GM12878 (cell line): ENCODE data around the gene CLTRN. TPM values are rescaled to one million over a fixed set of nuclear protein-coding genes. Genes with fewer than 3 reads are reported as not detected.

Experiments
- ATAC-seq: fragments of 200-7000 bp; cut with Tn5 transposase; 3 replicates; pipeline ENCODE4 v1.9.1; 2020; ENCODE audit warnings: mild to moderate bottlenecking, moderate library complexity
- BruUV-seq: library from RNA; stranded (reverse); fragments of 400-500 nt; replicated peaks from 2 replicates; lab custom pipeline; 2021; lab: Mats Ljungman, UMichigan
- CTCF ChIA-PET: fragments of 300-600 bp; sonication (Branson Sonifier 250); formaldehyde crosslinking; extraction: SDS; loops from one replicate; lab custom pipeline; 2021; ENCODE audit warnings: inconsistent platforms; lab: Yijun Ruan, JAX
- POLR2A ChIA-PET: fragments of 350-600 bp; formaldehyde crosslinking; extraction: SDS; loops from one replicate; lab custom pipeline; 2021; ENCODE audit warnings: inconsistent platforms; lab: Charles Lee
- RAD21 ChIA-PET: fragments of 300-600 bp; sonication (Branson Sonifier 250); formaldehyde crosslinking; loops from one replicate; lab custom pipeline; 2023; ENCODE audit warnings: antibody characterized with exemption; ENCODE audit not compliant: unreplicated experiment; lab: Charles Lee
- SMC1A ChIA-PET: fragments of 300-600 bp; sonication (Branson Sonifier 250); formaldehyde crosslinking; loops from one replicate; lab custom pipeline; 2023; ENCODE audit not compliant: unreplicated experiment, uncharacterized antibody; lab: Charles Lee
- DNase-seq: peaks from one replicate; pipeline ENCODE4 v3.0.0-alpha.2; 2011; ENCODE audit warnings: low read depth, low spot score
- FAIRE-seq: peaks from 3 replicates; lab custom pipeline; 2011; peaks lifted over from hg19 to GRCh38; lab: Jason Lieb, UNC
- H2AFZ ChIP-seq: 2 replicates; pipeline ENCODE4 v1.6.0; 2011; ENCODE audit warnings: low read depth, low read length, control low read depth; ENCODE audit not compliant: control insufficient read depth
- H3K27ac ChIP-seq: 2 replicates; pipeline ENCODE4 v1.5.1; 2011; ENCODE audit warnings: control low read depth; ENCODE audit not compliant: control insufficient read depth, insufficient read depth
- H3K27me3 ChIP-seq, 2 experiments: replicated peaks in 1 of 2; 2 replicates each; pipeline versions ENCODE4 v1.6.0 to v1.6.1; 2011; ENCODE audit warnings: low read length in 1 of 2; ENCODE audit not compliant: control insufficient read depth in 2 of 2, insufficient read depth in 2 of 2
- H3K36me3 ChIP-seq, 2 experiments: 2 replicates each; pipeline ENCODE4 v1.5.1; 2011; ENCODE audit warnings: low read length in 1 of 2; ENCODE audit not compliant: control insufficient read depth in 2 of 2, insufficient read depth in 2 of 2
- H3K4me1 ChIP-seq: 2 replicates; pipeline ENCODE4 v1.6.1; 2011; ENCODE audit warnings: mild to moderate bottlenecking, low read length, moderate library complexity, mixed read lengths; ENCODE audit not compliant: control insufficient read depth, insufficient read depth
- H3K4me2 ChIP-seq: 2 replicates; pipeline ENCODE4 v1.6.0; 2011; ENCODE audit warnings: control low read depth; ENCODE audit not compliant: control insufficient read depth, insufficient read depth
- H3K4me3 ChIP-seq: fragments of 200-600 bp; sonication (generic); 2 replicates; pipeline ENCODE4 v1.5.1; 2016
- H3K79me2 ChIP-seq: 2 replicates; pipeline ENCODE4 v1.6.0; 2011; ENCODE audit warnings: low read length; ENCODE audit not compliant: control insufficient read depth, insufficient read depth
- H3K9ac ChIP-seq: 2 replicates; pipeline ENCODE4 v1.8.0; 2011; ENCODE audit warnings: low read length, control low read depth, mixed read lengths; ENCODE audit not compliant: control insufficient read depth, insufficient read depth
- H3K9me3 ChIP-seq: replicated peaks from 3 replicates; pipeline ENCODE4 v1.5.1; 2011; ENCODE audit warnings: mild to moderate bottlenecking, low read length; ENCODE audit not compliant: control insufficient read depth, insufficient read depth
- H4K20me1 ChIP-seq: 2 replicates; pipeline ENCODE4 v1.6.0; 2011; ENCODE audit not compliant: control insufficient read depth, insufficient read depth
- CEBPB ChIP-seq, 2 experiments: fragments of 150-350 bp in 1 of 2; IDR thresholded peaks; 2 replicates each; pipeline ENCODE4 v1.6.1; 2012 to 2014; ENCODE audit warnings: low read depth in 2 of 2, low read length in 2 of 2, borderline replicate concordance in 1 of 2, inconsistent platforms in 1 of 2
- CUX1 ChIP-seq: IDR thresholded peaks from 2 replicates; pipeline ENCODE4 v1.6.1; 2012; ENCODE audit warnings: improper control_type of control experiment, low read depth, low read length; ENCODE audit not compliant: insufficient replicate concordance
- KLF5 ChIP-seq: fragments of 450-650 bp; IDR thresholded peaks from 2 replicates; pipeline ENCODE4 v1.6.1; 2014; ENCODE audit warnings: mild to moderate bottlenecking; ENCODE audit not compliant: partially characterized antibody
- NFXL1 ChIP-seq: fragments of 450-650 bp; IDR thresholded peaks from 2 replicates; pipeline ENCODE4 v1.6.1; 2017; ENCODE audit warnings: antibody characterized with exemption, mild to moderate bottlenecking, borderline replicate concordance
- NR2C1 ChIP-seq: fragments of 450-650 bp; IDR thresholded peaks from 2 replicates; pipeline ENCODE4 v1.6.1; 2017; ENCODE audit warnings: antibody characterized with exemption, mild to moderate bottlenecking, moderate library complexity
- NRF1 ChIP-seq: conservative IDR thresholded peaks from 2 replicates; pipeline ENCODE4 v1.6.1; 2011; ENCODE audit warnings: mild to moderate bottlenecking, low read depth, low read length, improper control_type of control experiment
- RBBP5 ChIP-seq: fragments of 200-600 bp; sonication (generic); conservative IDR thresholded peaks from 2 replicates; pipeline ENCODE4 v1.6.1; 2016
- RUNX3 ChIP-seq: IDR thresholded peaks from 2 replicates; pipeline ENCODE4 v1.6.1; 2012; ENCODE audit warnings: low read length, inconsistent platforms
- TCF3 ChIP-seq: IDR thresholded peaks from 2 replicates; pipeline ENCODE4 v1.6.1; 2012; ENCODE audit warnings: low read depth, mild to moderate bottlenecking, low read length, borderline replicate concordance; ENCODE audit not compliant: insufficient read depth
- WGBS: methylation state at CpG from one replicate; pipeline ENCODE4 v1.1.6; 2016; ENCODE audit warnings: low lambda C conversion rate; ENCODE audit not compliant: insufficient replicate concordance, insufficient coverage; ENCODE audit errors: missing lambda C conversion rate; 5-methylcytosine and 5-hydroxymethylcytosine counted together
- in situ Hi-C: fragments of 300-500 bp; cut with MboI; formaldehyde crosslinking; loops from 9 replicates; pipeline ENCODE4 v1.14.3; 2018; ENCODE audit warnings: mixed read lengths
- intact Hi-C: fragments of 100-400 bp; cut with micrococcal nuclease; formaldehyde crosslinking; loops from one replicate; pipeline ENCODE4 v1.14.2; 2022; ENCODE audit not compliant: unreplicated experiment
- polyA plus RNA-seq, 11 experiments: library from polyadenylated mRNA; depleted of rRNA in 4 of 11; unstranded in 6 of 11; stranded (reverse) in 5 of 11; fragments of >200 nt; fragmentation: Nextera tagmentation in 4 of 11; fragmentation: Illumina TruSeq in 1 of 11; extraction: Ambion mirVana in 4 of 11; extraction: Trizol in 1 of 11; gene quantifications; 1 replicate in 1 of 11; 2 replicates in 10 of 11; pipeline versions ENCODE4 v1.2.1 to v1.2.3, GENCODE V29; 2011 to 2016; ENCODE audit warnings: inconsistent platforms in 2 of 11, missing spikeins in 2 of 11, low read depth in 1 of 11
- total RNA-seq, 4 experiments: library from RNA; depleted of rRNA in 3 of 4; stranded (reverse); fragments of >200 nt in 3 of 4; fragmentation: Illumina TruSeq in 1 of 4; extraction: Trizol in 1 of 4; gene quantifications; 2 replicates each; pipeline versions ENCODE4 v1.2.1 to v1.2.3, GENCODE V29; 2013 to 2021

The CLTRN gene
- total and polyA plus RNA-seq, 10 of the 15 experiments (the other 5 are each of a cell fraction or from before 2014, with no cell fraction given): 0.13 to 0.75 (median 0.27) TPM; not detected in 1

- RAD21 ChIA-PET: no interaction called here
- no peaks in the 10 kb centered on the region for H3K9me3 ChIP-seq
- no peaks in the 10 kb centered on the region for H3K4me1 ChIP-seq
- in situ Hi-C loops (no loop called here), intact Hi-C loops (no loop called here)
- H2AFZ ChIP-seq: no peak overlapping the region
- DNase-seq: no peak
- WGBS: 9% methylated on average over 5 of the region's 5 CpGs
- SMC1A ChIA-PET: no interaction called here
- no peaks in the 10 kb centered on the region for H3K79me2 ChIP-seq
- no peaks in the 10 kb centered on the region for H4K20me1 ChIP-seq
- no peak overlapping the region for H3K27ac ChIP-seq
- no peak overlapping the region for H3K4me2 ChIP-seq
- ATAC-seq: no peak
- no peak for FAIRE-seq
- no peaks in the 10 kb centered on the region for H3K36me3 ChIP-seq
- POLR2A ChIA-PET: no interaction called here
- no peak overlapping the region for H3K9ac ChIP-seq
- CTCF ChIA-PET: no interaction called here
- TF ChIP-seq KLF5: no peak
- TF ChIP-seq NFXL1: no peak
- no peak for TF ChIP-seq RBBP5
- no peak for TF ChIP-seq NR2C1
- TF ChIP-seq CUX1: no peak
- TF ChIP-seq TCF3: no peak
- no peak for TF ChIP-seq NRF1
- no peak for TF ChIP-seq CEBPB (IDR thresholded peaks at IDR 0.05; ENCODE audit: borderline replicate concordance in 1 of 2, low read depth in 2 of 2, low read length in 2 of 2)
- no peak for TF ChIP-seq RUNX3
- no peaks in the 10 kb centered on the region; a peak in 2 of 4 replicates for H3K27me3 ChIP-seq
- no peak overlapping the region for H3K4me3 ChIP-seq
- BruUV-seq: no TSS peak
Measured at GRCh38 chrX:15579778-15580747, 84.5 kb downstream of the CLTRN start.

Other genes with a start within 250 kb of the CLTRN start
- gene PIR, start 171.5 kb downstream of the CLTRN start, total RNA-seq (2014; rRNA removed): 3.8 and 5.3 TPM in 2 replicates
- gene PIR, start 171.5 kb downstream of the CLTRN start, total RNA-seq (2014; rRNA removed; fragmentation: Illumina TruSeq; extraction: Trizol): 5.3 and 6.3 TPM in 2 replicates
- gene PIR, start 171.5 kb downstream of the CLTRN start, total RNA-seq (2021): 4.1 and 5.0 TPM in 2 replicates
- 16.5 and 25.2 TPM in 2 replicates for gene PIR, start 171.5 kb downstream of the CLTRN start, polyA plus RNA-seq (2011; rRNA removed)
- 6.6 and 7.3 TPM in 2 replicates for gene PIR, start 171.5 kb downstream of the CLTRN start, polyA plus RNA-seq (2014; fragmentation: Illumina TruSeq; extraction: Trizol)
- gene PIR, start 171.5 kb downstream of the CLTRN start, polyA plus RNA-seq (2014; fragmentation: Nextera tagmentation; extraction: Ambion mirVana): 10 to 100 TPM; 10.4 to 10.9 TPM
- 5.4 and 5.7 TPM in 2 replicates for gene PIR, start 171.5 kb downstream of the CLTRN start, polyA plus RNA-seq (2014; rRNA removed)
- gene PIR, start 171.5 kb downstream of the CLTRN start, polyA plus RNA-seq (2016; fragmentation: Nextera tagmentation; extraction: Ambion mirVana): 1 to 10 TPM; 7.4 to 9.9 TPM
- gene BMX, start 164.0 kb downstream of the CLTRN start, total RNA-seq (2014; rRNA removed): not detected in 2 replicates
- gene BMX, start 164.0 kb downstream of the CLTRN start, total RNA-seq (2014; rRNA removed; fragmentation: Illumina TruSeq; extraction: Trizol): not detected in 2 replicates
- not detected in 2 replicates for gene BMX, start 164.0 kb downstream of the CLTRN start, total RNA-seq (2021)
- gene BMX, start 164.0 kb downstream of the CLTRN start, polyA plus RNA-seq (2011; rRNA removed): not detected in 2 replicates
- not detected in 2 replicates for gene BMX, start 164.0 kb downstream of the CLTRN start, polyA plus RNA-seq (2014; fragmentation: Illumina TruSeq; extraction: Trizol)
- not detected for gene BMX, start 164.0 kb downstream of the CLTRN start, polyA plus RNA-seq (2014; fragmentation: Nextera tagmentation; extraction: Ambion mirVana)
- not detected in 2 replicates for gene BMX, start 164.0 kb downstream of the CLTRN start, polyA plus RNA-seq (2014; rRNA removed)
- not detected for gene BMX, start 164.0 kb downstream of the CLTRN start, polyA plus RNA-seq (2016; fragmentation: Nextera tagmentation; extraction: Ambion mirVana)
- not detected in 2 replicates for gene ACE2, start 63.8 kb downstream of the CLTRN start, total RNA-seq (2014; rRNA removed)
- gene ACE2, start 63.8 kb downstream of the CLTRN start, total RNA-seq (2014; rRNA removed; fragmentation: Illumina TruSeq; extraction: Trizol): not detected in 2 replicates
- gene ACE2, start 63.8 kb downstream of the CLTRN start, total RNA-seq (2021): not detected in 2 replicates
- not detected in 2 replicates for gene ACE2, start 63.8 kb downstream of the CLTRN start, polyA plus RNA-seq (2011; rRNA removed)
- gene ACE2, start 63.8 kb downstream of the CLTRN start, polyA plus RNA-seq (2014; fragmentation: Illumina TruSeq; extraction: Trizol): not detected in 2 replicates
- gene ACE2, start 63.8 kb downstream of the CLTRN start, polyA plus RNA-seq (2014; fragmentation: Nextera tagmentation; extraction: Ambion mirVana): under 1 TPM in 1 of 2 experiments, not detected in 1; 0.04 TPM
- gene ACE2, start 63.8 kb downstream of the CLTRN start, polyA plus RNA-seq (2014; rRNA removed): not detected in 2 replicates
- gene ACE2, start 63.8 kb downstream of the CLTRN start, polyA plus RNA-seq (2016; fragmentation: Nextera tagmentation; extraction: Ambion mirVana): not detected
- 2.7 and 2.9 TPM in 2 replicates for gene CA5B, start 73.5 kb upstream of the CLTRN start, total RNA-seq (2014; rRNA removed)
- gene CA5B, start 73.5 kb upstream of the CLTRN start, total RNA-seq (2014; rRNA removed; fragmentation: Illumina TruSeq; extraction: Trizol): 3.5 and 5.9 TPM in 2 replicates
- gene CA5B, start 73.5 kb upstream of the CLTRN start, total RNA-seq (2021): 4.2 and 6.0 TPM in 2 replicates
- 5.4 and 6.0 TPM in 2 replicates for gene CA5B, start 73.5 kb upstream of the CLTRN start, polyA plus RNA-seq (2011; rRNA removed)
- gene CA5B, start 73.5 kb upstream of the CLTRN start, polyA plus RNA-seq (2014; fragmentation: Illumina TruSeq; extraction: Trizol): 3.9 and 5.2 TPM in 2 replicates
- 1 to 10 TPM; 1.2 to 2.5 TPM for gene CA5B, start 73.5 kb upstream of the CLTRN start, polyA plus RNA-seq (2014; fragmentation: Nextera tagmentation; extraction: Ambion mirVana)
- 2.6 and 4.2 TPM in 2 replicates for gene CA5B, start 73.5 kb upstream of the CLTRN start, polyA plus RNA-seq (2014; rRNA removed)
- gene CA5B, start 73.5 kb upstream of the CLTRN start, polyA plus RNA-seq (2016; fragmentation: Nextera tagmentation; extraction: Ambion mirVana): 1 to 10 TPM; 2.3 to 2.8 TPM
- gene ZRSR2, start 125.7 kb upstream of the CLTRN start, total RNA-seq (2014; rRNA removed): 8.2 and 8.8 TPM in 2 replicates
- 17.4 and 19.7 TPM in 2 replicates for gene ZRSR2, start 125.7 kb upstream of the CLTRN start, total RNA-seq (2014; rRNA removed; fragmentation: Illumina TruSeq; extraction: Trizol)
- gene ZRSR2, start 125.7 kb upstream of the CLTRN start, total RNA-seq (2021): 11.7 and 12.8 TPM in 2 replicates
- 22.3 and 26.5 TPM in 2 replicates for gene ZRSR2, start 125.7 kb upstream of the CLTRN start, polyA plus RNA-seq (2011; rRNA removed)
- 34.1 and 44.8 TPM in 2 replicates for gene ZRSR2, start 125.7 kb upstream of the CLTRN start, polyA plus RNA-seq (2014; fragmentation: Illumina TruSeq; extraction: Trizol)
- gene ZRSR2, start 125.7 kb upstream of the CLTRN start, polyA plus RNA-seq (2014; fragmentation: Nextera tagmentation; extraction: Ambion mirVana): 10 to 100 TPM; 10.5 to 14.0 TPM
- gene ZRSR2, start 125.7 kb upstream of the CLTRN start, polyA plus RNA-seq (2014; rRNA removed): 19.5 and 20.8 TPM in 2 replicates
- 10 to 100 TPM; 15.5 to 15.7 TPM for gene ZRSR2, start 125.7 kb upstream of the CLTRN start, polyA plus RNA-seq (2016; fragmentation: Nextera tagmentation; extraction: Ambion mirVana)
- gene AP1S2, start 190.0 kb upstream of the CLTRN start, total RNA-seq (2014; rRNA removed): 48.0 and 60.5 TPM in 2 replicates
- 58.6 TPM in 2 replicates for gene AP1S2, start 190.0 kb upstream of the CLTRN start, total RNA-seq (2014; rRNA removed; fragmentation: Illumina TruSeq; extraction: Trizol)
- gene AP1S2, start 190.0 kb upstream of the CLTRN start, total RNA-seq (2021): 41.7 and 43.8 TPM in 2 replicates
- gene AP1S2, start 190.0 kb upstream of the CLTRN start, polyA plus RNA-seq (2011; rRNA removed): 105 and 171 TPM in 2 replicates
- gene AP1S2, start 190.0 kb upstream of the CLTRN start, polyA plus RNA-seq (2014; fragmentation: Illumina TruSeq; extraction: Trizol): 58.0 and 75.1 TPM in 2 replicates
- gene AP1S2, start 190.0 kb upstream of the CLTRN start, polyA plus RNA-seq (2014; fragmentation: Nextera tagmentation; extraction: Ambion mirVana): 10 to 100 TPM; 25.6 to 36.6 TPM
- 51.2 and 55.8 TPM in 2 replicates for gene AP1S2, start 190.0 kb upstream of the CLTRN start, polyA plus RNA-seq (2014; rRNA removed)
- gene AP1S2, start 190.0 kb upstream of the CLTRN start, polyA plus RNA-seq (2016; fragmentation: Nextera tagmentation; extraction: Ambion mirVana): 10 to 100 TPM; 44.4 to 53.4 TPM